GM12878 (cell line): ENCODE results near the gene MRPS14. TPM values are rescaled to one million over a fixed set of nuclear protein-coding genes. Genes with fewer than 3 reads are reported as not detected.

Experiments
- ASH2L ChIP-seq: fragments of 300-600, 200-600 bp; sonication (generic); IDR thresholded peaks from 2 replicates; pipeline ENCODE4 v1.6.1; 2017; ENCODE audit warnings: low read depth, mild to moderate bottlenecking, borderline replicate concordance
- ATF3 ChIP-seq: IDR thresholded peaks from 2 replicates; pipeline ENCODE4 v1.6.1; 2011; ENCODE audit warnings: low read depth, mild to moderate bottlenecking, low read length, moderate library complexity, borderline replicate concordance; ENCODE audit errors: extremely low read depth
- BACH1 ChIP-seq: fragments of 450-650 bp; IDR thresholded peaks from 2 replicates; pipeline ENCODE4 v1.6.1; 2017; ENCODE audit warnings: mild to moderate bottlenecking, borderline replicate concordance
- BCL11A ChIP-seq: IDR thresholded peaks from 2 replicates; pipeline ENCODE4 v1.6.1; 2011; ENCODE audit warnings: low read depth, low read length
- CBFB ChIP-seq: IDR thresholded peaks from 2 replicates; pipeline ENCODE4 v1.6.1; 2016; ENCODE audit warnings: antibody characterized with exemption, low read depth
- CHD1 ChIP-seq: IDR thresholded peaks from 2 replicates; pipeline ENCODE4 v1.6.1; 2012; ENCODE audit warnings: low read depth, low read length, improper control_type of control experiment
- CHD4 ChIP-seq: fragments of 200-600 bp; sonication (generic); IDR thresholded peaks from 2 replicates; pipeline ENCODE4 v1.6.1; 2016; ENCODE audit warnings: mild to moderate bottlenecking
- ELK1 ChIP-seq: IDR thresholded peaks from 2 replicates; pipeline ENCODE4 v1.6.1; 2012; ENCODE audit warnings: low read depth, low read length, improper control_type of control experiment
- GATAD2B ChIP-seq: fragments of 450-650 bp; conservative IDR thresholded peaks from 2 replicates; pipeline ENCODE4 v1.6.1; 2017; ENCODE audit warnings: low read depth, mild to moderate bottlenecking, moderate library complexity
- IKZF2 ChIP-seq, 2 experiments: fragments of 450-650 bp; IDR thresholded peaks; 2 replicates each; pipeline ENCODE4 v1.6.1; 2017; ENCODE audit warnings: mild to moderate bottlenecking in 2 of 2, moderate library complexity in 2 of 2
- MYC ChIP-seq: IDR thresholded peaks from 2 replicates; pipeline ENCODE4 v1.6.1; 2011; ENCODE audit warnings: mild to moderate bottlenecking, low read length, moderate library complexity, inconsistent platforms; ENCODE audit not compliant: insufficient read depth, insufficient replicate concordance, insufficient read length, severe bottlenecking
- POLR2A ChIP-seq: IDR thresholded peaks from 2 replicates; pipeline ENCODE4 v1.6.1; 2011; ENCODE audit warnings: low read depth, mild to moderate bottlenecking, low read length
- RB1 ChIP-seq: fragments of 450-650 bp; formaldehyde crosslinking; IDR thresholded peaks from 2 replicates; pipeline ENCODE4 v1.6.1; 2017; ENCODE audit warnings: mild to moderate bottlenecking, borderline replicate concordance
- SMARCA5 ChIP-seq: fragments of 450-650 bp; IDR thresholded peaks from 2 replicates; pipeline ENCODE4 v1.6.1; 2017; ENCODE audit warnings: mild to moderate bottlenecking
- SP1 ChIP-seq: IDR thresholded peaks from one replicate; pipeline ENCODE4 v1.6.1; 2011; ENCODE audit warnings: low read depth, low read length
- SPI1 ChIP-seq: IDR thresholded peaks from 2 replicates; pipeline ENCODE4 v1.6.1; 2011; ENCODE audit warnings: low read depth, mild to moderate bottlenecking, low read length, moderate library complexity, borderline replicate concordance; ENCODE audit not compliant: insufficient read depth
- TCF7 ChIP-seq: IDR thresholded peaks from 2 replicates; pipeline ENCODE4 v1.6.1; 2014; ENCODE audit warnings: antibody characterized with exemption, borderline replicate concordance
- YBX1 ChIP-seq: fragments of 450-650 bp; IDR thresholded peaks from 2 replicates; pipeline ENCODE4 v1.6.1; 2016; ENCODE audit warnings: antibody characterized with exemption
- ZNF217 ChIP-seq: fragments of 450-650 bp; IDR thresholded peaks from 2 replicates; pipeline ENCODE4 v1.6.1; 2017; ENCODE audit warnings: antibody characterized with exemption, mild to moderate bottlenecking
- ZNF687 ChIP-seq: fragments of 450-650 bp; IDR thresholded peaks from 2 replicates; pipeline ENCODE4 v1.6.1; 2017; ENCODE audit warnings: mild to moderate bottlenecking, moderate library complexity
- polyA plus RNA-seq, 11 experiments: library from polyadenylated mRNA; depleted of rRNA in 4 of 11; unstranded in 6 of 11; stranded (reverse) in 5 of 11; fragments of >200 nt; fragmentation: Nextera tagmentation in 4 of 11; fragmentation: Illumina TruSeq in 1 of 11; extraction: Ambion mirVana in 4 of 11; extraction: Trizol in 1 of 11; gene quantifications; 1 replicate in 1 of 11; 2 replicates in 10 of 11; pipeline versions ENCODE4 v1.2.1 to v1.2.3, GENCODE V29; 2011 to 2016; ENCODE audit warnings: inconsistent platforms in 2 of 11, missing spikeins in 2 of 11, low read depth in 1 of 11
- total RNA-seq, 4 experiments: library from RNA; depleted of rRNA in 3 of 4; stranded (reverse); fragments of >200 nt in 3 of 4; fragmentation: Illumina TruSeq in 1 of 4; extraction: Trizol in 1 of 4; gene quantifications; 2 replicates each; pipeline versions ENCODE4 v1.2.1 to v1.2.3, GENCODE V29; 2013 to 2021
- TF ChIP-seq, protein P1 (sequence below): fragments of 150-350 bp; IDR thresholded peaks from 2 replicates; pipeline ENCODE4 v1.6.1; 2014; ENCODE audit warnings: mild to moderate bottlenecking, low read depth, low read length
- TF ChIP-seq, protein P2 (sequence below): IDR thresholded peaks from 2 replicates; pipeline ENCODE4 v1.6.1; 2011; ENCODE audit warnings: low read depth, low read length, improper control_type of control experiment, borderline replicate concordance

MRPS14 gene
- total and polyA plus RNA-seq, 10 of the 15 experiments (the other 5 are each of a cell fraction or from before 2014, with no cell fraction given): 31.1 to 224 (median 50.4) TPM

DNA sequence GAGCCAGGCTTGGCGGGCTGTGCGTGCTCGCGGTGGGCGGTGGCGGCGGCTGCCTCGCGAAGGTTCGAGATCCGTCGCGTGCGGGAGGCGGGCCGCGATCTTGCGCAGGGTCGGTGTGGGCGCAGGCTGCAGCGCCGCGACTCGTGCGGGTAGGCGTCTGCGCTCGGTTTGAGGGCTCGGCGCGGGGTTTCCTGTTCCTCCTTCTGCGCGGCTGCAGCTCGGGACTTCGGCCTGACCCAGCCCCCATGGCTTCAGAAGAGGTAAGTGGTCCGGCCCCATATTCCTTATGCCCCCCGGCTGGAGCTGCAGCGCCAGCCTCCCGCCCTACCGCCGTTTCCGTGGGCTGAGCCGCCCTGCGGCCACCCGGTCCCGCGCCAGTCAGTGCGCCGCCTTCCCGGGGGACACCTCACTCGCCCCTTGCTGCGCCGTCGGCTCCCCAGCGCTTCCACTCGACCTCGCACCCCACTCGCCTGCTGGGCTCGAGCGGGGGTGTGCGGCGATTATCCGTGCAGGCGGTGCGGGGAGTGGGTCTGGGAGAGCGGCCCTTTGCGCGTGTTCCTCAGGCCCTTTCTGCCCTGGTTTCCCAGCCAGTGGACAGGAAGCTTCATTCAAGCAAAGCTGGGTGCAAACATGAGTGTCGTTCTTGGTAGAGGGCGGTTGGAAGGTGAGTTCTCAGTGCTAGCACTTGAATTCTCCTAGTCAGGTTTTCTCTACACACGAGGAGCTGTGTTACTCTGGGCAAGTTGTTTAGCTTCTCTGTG, 23.1 kb downstream of the MRPS14 start, which contains the start of gene CACYBP (continued):
- TF ChIP-seq BCL11A (no peak), RB1 (peak; percentile 88; the same call in 1 of the 2 replicates), SPI1 (peak; percentile 24; the same call in 1 of the 2 replicates), BACH1 (peak; percentile 87), ATF3 (no peak), CBFB (no peak), ZNF687 (peak; percentile 63), CHD1 (0 out of 2 replicates have a peak, but pooled peaks have one; percentile 71), SP1 (no peak), CHD4 (no peak), ASH2L (no peak), YBX1 (no peak), TCF7 (no peak), GATAD2B (peak; percentile 84), IKZF2 (IDR thresholded peaks at IDR 0.05) (peak; percentile 17 to 35; a peak in 2 of 4 replicates), ZNF217 (0 out of 2 replicates have a peak, but pooled peaks have one; percentile 3), SMARCA5 (peak; percentile 60; the same call in 1 of the 2 replicates), ELK1 (0 out of 2 replicates have a peak, but pooled peaks have one; percentile 15), POLR2A (peak; percentile 86), MYC (peak; percentile 41)
- TF ChIP-seq, protein P1, sequence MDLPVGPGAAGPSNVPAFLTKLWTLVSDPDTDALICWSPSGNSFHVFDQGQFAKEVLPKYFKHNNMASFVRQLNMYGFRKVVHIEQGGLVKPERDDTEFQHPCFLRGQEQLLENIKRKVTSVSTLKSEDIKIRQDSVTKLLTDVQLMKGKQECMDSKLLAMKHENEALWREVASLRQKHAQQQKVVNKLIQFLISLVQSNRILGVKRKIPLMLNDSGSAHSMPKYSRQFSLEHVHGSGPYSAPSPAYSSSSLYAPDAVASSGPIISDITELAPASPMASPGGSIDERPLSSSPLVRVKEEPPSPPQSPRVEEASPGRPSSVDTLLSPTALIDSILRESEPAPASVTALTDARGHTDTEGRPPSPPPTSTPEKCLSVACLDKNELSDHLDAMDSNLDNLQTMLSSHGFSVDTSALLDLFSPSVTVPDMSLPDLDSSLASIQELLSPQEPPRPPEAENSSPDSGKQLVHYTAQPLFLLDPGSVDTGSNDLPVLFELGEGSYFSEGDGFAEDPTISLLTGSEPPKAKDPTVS: peak; percentile 99
- TF ChIP-seq, protein P2, sequence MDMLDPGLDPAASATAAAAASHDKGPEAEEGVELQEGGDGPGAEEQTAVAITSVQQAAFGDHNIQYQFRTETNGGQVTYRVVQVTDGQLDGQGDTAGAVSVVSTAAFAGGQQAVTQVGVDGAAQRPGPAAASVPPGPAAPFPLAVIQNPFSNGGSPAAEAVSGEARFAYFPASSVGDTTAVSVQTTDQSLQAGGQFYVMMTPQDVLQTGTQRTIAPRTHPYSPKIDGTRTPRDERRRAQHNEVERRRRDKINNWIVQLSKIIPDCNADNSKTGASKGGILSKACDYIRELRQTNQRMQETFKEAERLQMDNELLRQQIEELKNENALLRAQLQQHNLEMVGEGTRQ: no peak
